Thymus (tissue), 11 donors: Measurements from ENCODE around the gene COL4A1. TPM values are rescaled to one million over a fixed set of nuclear protein-coding genes. Genes with fewer than 3 reads are reported as not detected.

Experiments
- DNase-seq, 9 donors: peaks; one replicate each; pipeline ENCODE4 v3.0.0-alpha.2; 2013; ENCODE audit warnings: low spot score in 9 of 9, low read depth in 6 of 9, missing footprints in 1 of 9
- H3K27ac ChIP-seq, 2 donors: one replicate each; pipeline ENCODE4 v1.5.1; 2013; ENCODE audit warnings: control low read depth in 1 of 2, low read depth in 1 of 2, low read length in 1 of 2, mild to moderate bottlenecking in 1 of 2, moderate library complexity in 1 of 2
- H3K27me3 ChIP-seq, 2 donors: one replicate each; pipeline ENCODE4 v1.5.1; 2013; ENCODE audit warnings: low read length in 1 of 2; ENCODE audit not compliant: control insufficient read depth in 2 of 2, insufficient read depth in 1 of 2
- H3K36me3 ChIP-seq, 2 donors: one replicate each; pipeline ENCODE4 v1.5.1; 2013; ENCODE audit warnings: low read length in 1 of 2, mild to moderate bottlenecking in 1 of 2, moderate library complexity in 1 of 2; ENCODE audit not compliant: control insufficient read depth in 2 of 2, insufficient read depth in 2 of 2
- H3K4me1 ChIP-seq, 2 donors: one replicate each; pipeline ENCODE4 v1.5.1; 2013; ENCODE audit warnings: low read length in 2 of 2; ENCODE audit not compliant: control insufficient read depth in 2 of 2, insufficient read depth in 2 of 2
- H3K4me3 ChIP-seq, 2 donors: one replicate each; pipeline ENCODE4 v1.5.1; 2013; ENCODE audit warnings: low read length in 2 of 2, control low read depth in 1 of 2, mild to moderate bottlenecking in 1 of 2
- H3K9me3 ChIP-seq, 2 donors: one replicate each; pipeline ENCODE4 v1.5.1; 2013; ENCODE audit warnings: low read length in 1 of 2, mild to moderate bottlenecking in 1 of 2; ENCODE audit not compliant: control insufficient read depth in 2 of 2, insufficient read depth in 1 of 2
- WGBS: extraction: QIAGEN DNeasy Blood & Tissue Kit; methylation state at CpG from one replicate; pipeline ENCODE4 v1.1.7; 2013; 5-methylcytosine and 5-hydroxymethylcytosine counted together
- polyA plus RNA-seq: library from polyadenylated mRNA; stranded (reverse); fragments of 200-250 nt; gene quantifications from one replicate; pipeline ENCODE4 v1.2.3, GENCODE V29; 2013
- total RNA-seq: library from RNA; stranded (reverse); fragments of 120-200 nt; gene quantifications from one replicate; pipeline ENCODE4 v1.2.4, GENCODE V29; 2013
- donor health status: healthy.

The COL4A1 gene
- total and polyA plus RNA-seq, 2 donors, result 63.0 to 95.2 TPM

DNA sequence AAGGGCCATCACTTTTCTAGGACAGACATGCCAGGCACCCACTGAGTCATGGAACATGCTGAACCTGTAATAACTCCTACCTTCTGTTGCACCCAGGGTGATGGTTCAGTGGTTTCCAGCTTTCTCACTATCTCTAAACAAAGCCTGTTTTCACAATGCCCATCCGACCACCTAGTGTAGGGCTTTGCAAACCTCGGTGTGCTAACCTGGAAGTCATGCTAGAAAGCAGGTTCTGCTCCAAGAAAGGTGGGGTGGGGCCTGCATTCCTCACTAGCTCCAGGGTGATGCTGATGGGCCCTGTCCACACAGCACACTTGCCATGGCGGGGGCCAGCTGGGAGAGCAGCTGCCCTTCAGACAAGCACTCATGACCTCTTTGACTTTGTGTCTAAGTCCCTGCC, 43.6 kb upstream of the COL4A1 start:
- H3K4me3 ChIP-seq, result no peak overlapping the region
- no peaks in the 10 kb centered on the region for H3K36me3 ChIP-seq
- H3K27ac ChIP-seq, result no peak overlapping the region
- H3K4me1 ChIP-seq, result no peaks in the 10 kb centered on the region
- no peaks in the 10 kb centered on the region for H3K27me3 ChIP-seq
- 78% methylated on average over 3 of the region's 3 CpGs for WGBS
- DNase-seq, result no peak
- H3K9me3 ChIP-seq, result no peaks in the 10 kb centered on the region

DNA sequence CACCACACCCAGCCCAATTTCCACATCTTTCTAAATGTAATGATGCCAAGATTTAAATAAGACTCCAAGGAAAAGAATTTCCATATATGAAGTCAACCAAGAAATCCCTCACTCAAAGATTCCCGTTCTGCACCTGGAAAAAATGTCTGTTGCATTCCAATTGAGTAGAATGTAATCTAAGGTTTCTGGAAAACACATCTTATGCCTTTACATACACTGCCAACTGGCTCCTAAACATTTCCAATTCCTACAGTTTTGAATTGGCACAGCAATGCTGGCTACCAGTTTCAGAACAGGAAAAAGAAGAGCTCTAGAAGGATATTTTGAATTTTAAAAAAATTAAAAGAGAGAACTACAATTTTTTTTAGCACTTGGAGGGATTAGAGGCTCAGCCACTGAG, 43.1 kb upstream of the COL4A1 start:
- Histone ChIP-seq H3K4me1 (no peaks in the 10 kb centered on the region), H3K4me3 (no peak overlapping the region), H3K27me3 (no peaks in the 10 kb centered on the region), H3K27ac (no peak overlapping the region), H3K36me3 (no peaks in the 10 kb centered on the region), H3K9me3 (no peaks in the 10 kb centered on the region)
- DNase-seq, result no peak
- WGBS, result 86% methylated on average over 1 of the region's 1 CpG

DNA sequence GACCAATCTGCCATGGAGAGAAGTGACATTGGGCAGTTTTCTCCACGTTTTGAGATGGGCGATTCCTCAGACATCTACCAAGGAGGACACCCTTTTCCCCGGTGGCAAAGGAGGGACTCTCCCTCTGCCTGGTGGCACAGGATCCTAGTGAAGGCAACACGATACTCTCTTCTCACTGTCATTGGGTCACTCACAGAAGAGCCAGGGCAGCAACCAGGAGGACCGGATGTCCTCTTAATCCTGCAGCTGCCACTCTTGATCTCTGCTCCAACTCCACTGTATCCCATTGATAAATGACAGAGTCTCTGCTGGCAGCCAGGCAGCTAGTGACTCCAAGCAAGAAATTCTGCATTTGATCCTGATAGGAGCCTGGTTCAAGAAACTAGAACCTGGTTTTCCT, 42.3 kb upstream of the COL4A1 start:
- no peaks in the 10 kb centered on the region for H3K36me3 ChIP-seq
- WGBS, result 93% methylated on average over 5 of the region's 5 CpGs
- H3K4me3 ChIP-seq, result no peak overlapping the region
- DNase-seq, result no peak
- H3K9me3 ChIP-seq, result no peaks in the 10 kb centered on the region
- H3K27ac ChIP-seq, result no peak overlapping the region
- no peaks in the 10 kb centered on the region for H3K27me3 ChIP-seq
- no peaks in the 10 kb centered on the region for H3K4me1 ChIP-seq

DNA sequence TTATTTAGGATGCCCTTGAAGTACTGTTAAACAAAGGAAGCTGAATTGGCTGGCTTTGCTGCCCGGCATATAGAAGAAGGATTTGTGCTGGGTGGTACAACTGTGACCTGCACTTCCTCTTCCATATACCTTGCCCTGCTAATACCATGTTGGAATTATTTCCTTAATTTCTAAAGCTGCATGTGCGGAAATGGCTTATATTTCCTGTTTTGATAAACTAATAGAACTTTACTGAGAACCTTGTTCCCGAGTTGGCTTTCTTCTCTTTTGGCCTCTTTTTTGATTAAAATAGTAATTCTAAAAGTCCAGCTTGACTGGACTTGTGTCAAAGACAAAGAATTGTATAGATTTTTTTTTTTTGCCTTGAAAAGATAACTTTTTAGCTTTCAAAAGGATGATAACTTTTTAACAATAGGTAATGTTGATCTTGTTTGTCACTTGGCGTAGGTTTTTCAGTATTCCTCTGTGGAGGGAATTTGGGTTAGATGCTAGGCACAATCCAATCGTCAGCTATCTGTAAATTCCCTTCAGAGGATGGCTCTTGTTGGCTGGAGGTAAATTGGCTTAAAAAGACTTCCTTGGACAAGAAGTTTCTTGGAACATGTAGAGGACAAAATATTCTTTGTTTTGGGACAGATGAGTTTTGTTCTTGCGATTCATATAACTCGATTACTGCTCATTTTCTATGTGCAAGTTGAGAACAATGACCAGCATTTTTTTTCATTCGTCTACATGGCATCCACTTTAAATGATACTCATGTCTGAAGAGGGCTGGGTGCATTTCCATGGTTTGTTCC, 41.5 kb upstream of the COL4A1 start:
- Histone ChIP-seq H3K4me3 (no peak overlapping the region), H3K36me3 (no peaks in the 10 kb centered on the region), H3K9me3 (no peaks in the 10 kb centered on the region), H3K4me1 (no peaks in the 10 kb centered on the region), H3K27ac (no peak overlapping the region), H3K27me3 (peaks cover 0 to under 1% of the 10 kb centered on the region in 2 donors)
- WGBS, result 74% methylated on average over 8 of the region's 8 CpGs
- DNase-seq, result no peak

DNA sequence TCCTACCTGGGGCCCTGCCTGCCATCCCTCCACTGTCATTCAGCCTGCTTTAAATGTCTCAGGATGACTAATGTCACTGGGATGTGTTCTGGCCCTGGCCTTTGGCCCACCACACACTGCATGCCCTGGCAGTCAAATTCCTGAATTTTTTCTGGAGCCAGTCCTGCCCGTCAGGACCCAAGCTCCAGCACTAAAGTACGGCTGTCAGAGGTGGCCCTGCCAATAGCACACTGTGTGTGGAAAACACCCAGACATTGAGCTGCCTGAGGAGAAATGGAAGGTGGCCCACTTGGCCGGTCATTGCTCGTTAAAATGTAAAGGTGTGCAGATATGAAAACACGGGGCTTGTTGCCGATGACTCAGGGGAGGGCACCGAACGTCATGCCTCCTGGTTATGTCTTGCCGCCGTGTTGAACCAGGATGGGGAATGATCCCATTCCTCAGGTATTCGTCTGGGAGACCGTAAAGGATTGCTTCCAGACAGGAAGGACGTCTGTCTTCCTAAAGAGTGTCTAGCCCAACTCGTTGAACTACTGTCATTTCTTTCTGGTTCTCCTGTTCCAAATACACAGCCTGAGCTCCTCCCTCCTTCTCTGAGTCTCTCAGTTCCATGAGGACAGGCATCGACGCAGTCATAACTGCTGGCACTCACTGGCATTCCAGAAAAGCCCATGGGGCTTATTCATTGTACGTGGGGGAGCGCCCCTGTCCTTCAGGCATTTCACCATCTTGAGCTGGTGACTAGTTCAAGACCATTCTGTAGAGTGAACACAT, 40.8 kb upstream of the COL4A1 start:
- Histone ChIP-seq H3K27me3 (peaks cover 0 to 3% of the 10 kb centered on the region in 2 donors), H3K36me3 (no peaks in the 10 kb centered on the region), H3K9me3 (no peaks in the 10 kb centered on the region), H3K4me3 (no peak overlapping the region), H3K4me1 (no peaks in the 10 kb centered on the region), H3K27ac (no peak overlapping the region)
- 86% methylated on average over 18 of the region's 18 CpGs for WGBS
- DNase-seq, result no peak

DNA sequence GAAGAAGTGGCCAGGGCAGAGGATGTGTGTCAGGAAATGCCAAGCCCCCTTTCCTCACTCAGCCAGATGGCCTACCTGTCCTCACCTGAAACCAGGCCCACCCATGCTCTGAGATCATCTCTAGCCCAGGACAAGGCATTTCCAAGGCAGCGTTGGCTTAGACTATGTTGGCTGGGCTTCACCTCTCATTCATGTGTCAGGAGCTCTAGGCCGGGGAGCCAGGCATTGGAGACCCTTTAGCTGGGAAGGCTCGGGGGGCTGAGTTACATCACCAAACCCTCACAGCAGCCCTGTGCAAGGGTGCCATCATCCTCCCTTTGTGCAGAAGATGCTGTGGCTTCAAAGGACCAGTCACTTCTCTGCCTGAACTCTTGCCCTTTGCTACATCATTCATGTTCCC, 40.1 kb upstream of the COL4A1 start:
- Histone ChIP-seq H3K27me3 (peaks cover 0 to 8% of the 10 kb centered on the region in 2 donors), H3K9me3 (no peaks in the 10 kb centered on the region), H3K27ac (no peak overlapping the region), H3K36me3 (no peaks in the 10 kb centered on the region), H3K4me1 (no peaks in the 10 kb centered on the region), H3K4me3 (no peak overlapping the region)
- DNase-seq, result no peak
- 95% methylated on average over 3 of the region's 3 CpGs for whole genome bisulfite sequencing

DNA sequence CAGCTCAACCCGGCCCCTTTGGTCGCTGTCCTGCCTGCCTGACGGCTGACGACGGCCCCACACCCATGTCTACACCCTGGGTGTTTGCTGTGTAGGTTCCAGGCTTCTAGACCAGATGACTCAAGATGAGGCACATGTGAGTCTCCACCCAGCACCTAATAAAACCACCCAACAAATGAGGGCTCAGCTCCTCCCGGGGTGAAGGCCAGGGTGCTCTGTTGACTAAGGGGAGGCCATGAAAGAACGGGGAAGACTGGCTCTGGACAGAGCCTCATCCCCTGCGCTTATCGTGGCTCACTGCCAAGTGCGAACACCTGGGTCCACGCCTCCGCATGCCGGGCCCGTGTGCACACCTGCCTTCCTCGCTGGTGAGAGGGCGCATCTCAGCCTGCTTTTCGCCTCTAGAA, 39.7 kb upstream of the COL4A1 start:
- WGBS, result 92% methylated on average over 17 of the region's 17 CpGs
- Histone ChIP-seq H3K4me1 (no peaks in the 10 kb centered on the region), H3K36me3 (no peaks in the 10 kb centered on the region), H3K9me3 (no peaks in the 10 kb centered on the region), H3K4me3 (no peak overlapping the region), H3K27ac (no peak overlapping the region), H3K27me3 (peaks cover 0 to 11% of the 10 kb centered on the region in 2 donors)
- DNase-seq, result no peak

DNA sequence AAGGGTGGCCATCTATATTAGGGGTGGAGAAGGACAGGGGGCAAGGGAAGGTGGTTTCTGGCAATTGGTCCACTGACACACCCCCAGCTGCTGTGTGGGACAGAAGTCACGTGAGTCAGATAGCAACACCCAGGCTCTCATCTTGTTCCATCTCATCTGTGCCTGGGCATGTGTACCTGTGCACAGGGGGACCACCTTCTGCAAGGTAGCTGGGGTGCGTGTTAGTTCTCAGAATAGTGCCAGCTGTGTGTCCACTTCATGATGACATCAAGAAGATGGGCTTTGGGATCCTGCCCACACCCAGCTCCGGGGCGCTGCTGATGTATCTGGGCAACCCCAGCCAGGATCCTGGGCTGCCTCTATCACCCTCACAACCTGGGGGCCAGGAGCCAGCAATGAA, 38.7 kb upstream of the COL4A1 start:
- WGBS, result 91% methylated on average over 4 of the region's 4 CpGs
- Histone ChIP-seq H3K36me3 (no peaks in the 10 kb centered on the region), H3K27me3 (peaks cover 0 to 21% of the 10 kb centered on the region in 2 donors), H3K4me3 (no peak overlapping the region), H3K27ac (no peak overlapping the region), H3K9me3 (peaks cover 0 to under 1% of the 10 kb centered on the region in 2 donors), H3K4me1 (peaks cover 0 to 1% of the 10 kb centered on the region in 2 donors)
- DNase-seq, result no peak

DNA sequence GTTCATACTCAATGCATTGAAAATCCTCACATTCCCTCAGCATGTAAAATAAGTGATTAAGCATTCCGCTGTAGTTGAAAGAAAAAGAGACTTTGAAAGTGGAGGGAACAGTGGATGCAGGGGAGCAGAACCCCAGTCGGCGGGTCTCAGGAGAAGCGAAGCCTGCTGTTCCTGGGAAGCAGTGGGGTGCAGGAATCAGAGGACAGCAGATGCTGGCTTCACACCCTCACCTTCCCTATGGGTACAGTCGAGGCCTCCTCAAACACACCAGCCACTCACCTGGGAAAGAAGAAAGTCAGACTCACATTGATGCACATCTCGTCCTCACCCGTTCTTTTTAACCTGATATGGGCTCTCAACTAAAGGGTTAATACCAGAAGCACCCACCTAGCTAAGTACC, 38.3 kb upstream of the COL4A1 start:
- Histone ChIP-seq H3K27ac (no peak overlapping the region), H3K27me3 (peaks cover 0 to 25% of the 10 kb centered on the region in 2 donors), H3K4me3 (no peak overlapping the region), H3K4me1 (peaks cover 0 to 5% of the 10 kb centered on the region in 2 donors), H3K36me3 (no peaks in the 10 kb centered on the region), H3K9me3 (peaks cover 0 to 1% of the 10 kb centered on the region in 2 donors)
- WGBS, result 94% methylated on average over 7 of the region's 7 CpGs
- DNase-seq, result no peak
